Lower leg skin (tissue), 3 donors: Measurements from ENCODE around the gene MACF1.

Experiments used
- CTCF ChIP-seq, 3 donors: fragments of 450-650 bp; IDR thresholded peaks; one replicate each; pipeline ENCODE4 v1.5.1; 2016; ENCODE audit warnings: antibody characterized with exemption in 3 of 3, mild to moderate bottlenecking in 3 of 3, moderate library complexity in 2 of 3
- POLR2A ChIP-seq, 2 donors: fragments of 450-650 bp; IDR thresholded peaks; one replicate each; pipeline ENCODE4 v1.6.1; 2016 to 2017; ENCODE audit warnings: antibody characterized with exemption in 2 of 2, mild to moderate bottlenecking in 1 of 2, moderate library complexity in 1 of 2

GRCh38 chr1:39317910-39318633 lies 113.6 kb downstream of the MACF1 start:
- TF ChIP-seq CTCF (IDR thresholded peaks at IDR 0.05) (no peak), POLR2A (IDR thresholded peaks at IDR 0.05) (no peak)
